AG09309 (cell line): ENCODE data around the gene SIAH3.
"Not testable (repeated sequence)": the region's sequence is repeated elsewhere in the genome, so short reads cannot be mapped to it uniquely, and the experiment has no call there.

Experiments
- DNase-seq: peaks from one replicate; pipeline ENCODE4 v3.0.0-alpha.2; 2010; ENCODE audit warnings: low read depth
- H3K4me3 ChIP-seq: 2 replicates; pipeline ENCODE4 v1.5.1; 2011; ENCODE audit warnings: mild to moderate bottlenecking, low read depth, low read length, moderate library complexity; ENCODE audit not compliant: control insufficient read depth
- TF ChIP-seq, protein P1 (sequence below): IDR thresholded peaks from 2 replicates; pipeline ENCODE4 v1.5.1; 2011; ENCODE audit warnings: mild to moderate bottlenecking, low read depth, low read length, inconsistent platforms; ENCODE audit not compliant: insufficient read depth, control insufficient read depth; ENCODE audit errors: missing control alignments

Gene SIAH3

GRCh38 chr13:45768656-45769479, 82.7 kb downstream of the SIAH3 start:
- DNase-seq: no peak
- TF ChIP-seq, protein P1, sequence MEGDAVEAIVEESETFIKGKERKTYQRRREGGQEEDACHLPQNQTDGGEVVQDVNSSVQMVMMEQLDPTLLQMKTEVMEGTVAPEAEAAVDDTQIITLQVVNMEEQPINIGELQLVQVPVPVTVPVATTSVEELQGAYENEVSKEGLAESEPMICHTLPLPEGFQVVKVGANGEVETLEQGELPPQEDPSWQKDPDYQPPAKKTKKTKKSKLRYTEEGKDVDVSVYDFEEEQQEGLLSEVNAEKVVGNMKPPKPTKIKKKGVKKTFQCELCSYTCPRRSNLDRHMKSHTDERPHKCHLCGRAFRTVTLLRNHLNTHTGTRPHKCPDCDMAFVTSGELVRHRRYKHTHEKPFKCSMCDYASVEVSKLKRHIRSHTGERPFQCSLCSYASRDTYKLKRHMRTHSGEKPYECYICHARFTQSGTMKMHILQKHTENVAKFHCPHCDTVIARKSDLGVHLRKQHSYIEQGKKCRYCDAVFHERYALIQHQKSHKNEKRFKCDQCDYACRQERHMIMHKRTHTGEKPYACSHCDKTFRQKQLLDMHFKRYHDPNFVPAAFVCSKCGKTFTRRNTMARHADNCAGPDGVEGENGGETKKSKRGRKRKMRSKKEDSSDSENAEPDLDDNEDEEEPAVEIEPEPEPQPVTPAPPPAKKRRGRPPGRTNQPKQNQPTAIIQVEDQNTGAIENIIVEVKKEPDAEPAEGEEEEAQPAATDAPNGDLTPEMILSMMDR: no peak
- H3K4me3 ChIP-seq: no peak overlapping the region

GRCh38 chr13:45765464-45765863, 86.1 kb downstream of the SIAH3 start:
- TF ChIP-seq, protein P1: no peak
- no peak for DNase-seq

DNA sequence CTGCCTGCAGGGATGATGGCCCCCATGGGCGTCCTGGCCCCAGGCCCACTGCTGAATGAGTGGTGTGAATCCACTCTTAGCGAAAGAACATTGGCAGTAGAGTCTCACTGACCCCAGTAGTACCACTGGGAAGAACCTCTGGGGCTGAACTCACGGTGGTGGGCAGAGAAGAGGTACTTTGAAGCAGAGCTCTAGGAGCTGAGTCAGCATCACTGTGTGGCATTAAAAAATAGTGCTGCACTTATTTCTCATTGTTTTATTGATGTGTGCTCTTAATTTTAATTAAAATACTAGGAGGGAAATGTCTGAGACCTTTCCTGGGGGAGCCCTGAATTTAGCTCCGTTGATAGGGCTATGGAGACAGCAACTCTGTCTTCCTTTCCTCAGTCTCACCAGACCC, 88.1 kb downstream of the SIAH3 start:
- DNase-seq: no peak
- TF ChIP-seq, protein P1: no peak
- H3K4me3 ChIP-seq: no peak overlapping the region

More at GRCh38 chr13:45765464-45765863, 86.1 kb downstream of the SIAH3 start:
- no peak overlapping the region for H3K4me3 ChIP-seq

GRCh38 chr13:45757589-45757988, 94.0 kb downstream of the SIAH3 start:
- not testable (repeated sequence) for H3K4me3 ChIP-seq, DNase-seq

GRCh38 chr13:45756498-45756897, 95.1 kb downstream of the SIAH3 start:
- H3K4me3 ChIP-seq, DNase-seq: not testable (repeated sequence)

GRCh38 chr13:45752510-45752909, 99.0 kb downstream of the SIAH3 start:
- TF ChIP-seq, protein P1: no peak
- no peak for DNase-seq
- no peak overlapping the region for H3K4me3 ChIP-seq

DNA sequence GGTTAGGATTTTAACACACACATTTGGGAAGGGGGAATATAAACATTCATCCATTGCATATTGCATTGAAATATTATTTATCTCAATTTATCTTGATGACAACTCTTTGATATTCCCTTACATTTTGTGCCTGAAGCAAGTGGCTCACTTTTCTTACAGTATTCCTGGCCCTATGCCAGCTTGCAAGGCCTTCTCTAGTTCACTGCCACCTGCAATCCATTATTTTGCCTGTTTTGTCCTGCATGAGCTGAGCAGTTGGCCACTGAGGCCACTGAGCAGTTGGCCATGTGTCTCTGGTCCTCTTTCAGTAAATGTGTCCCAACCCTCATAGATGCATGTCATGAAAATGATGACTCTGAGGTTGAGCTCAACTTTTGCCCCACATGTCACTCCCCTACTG, 99.7 kb downstream of the SIAH3 start:
- TF ChIP-seq, protein P1: no peak
- no peak for DNase-seq
- H3K4me3 ChIP-seq: no peak overlapping the region

GRCh38 chr13:45750566-45750965, 101.0 kb downstream of the SIAH3 start:
- no peak for DNase-seq
- H3K4me3 ChIP-seq: no peak overlapping the region
- TF ChIP-seq, protein P1: no peak
